ENCODE results near the gene ADGB.
A peak's percentile ranks its signal among the peaks of the same experiment; 100 is the strongest.

Gene ADGB

DNA sequence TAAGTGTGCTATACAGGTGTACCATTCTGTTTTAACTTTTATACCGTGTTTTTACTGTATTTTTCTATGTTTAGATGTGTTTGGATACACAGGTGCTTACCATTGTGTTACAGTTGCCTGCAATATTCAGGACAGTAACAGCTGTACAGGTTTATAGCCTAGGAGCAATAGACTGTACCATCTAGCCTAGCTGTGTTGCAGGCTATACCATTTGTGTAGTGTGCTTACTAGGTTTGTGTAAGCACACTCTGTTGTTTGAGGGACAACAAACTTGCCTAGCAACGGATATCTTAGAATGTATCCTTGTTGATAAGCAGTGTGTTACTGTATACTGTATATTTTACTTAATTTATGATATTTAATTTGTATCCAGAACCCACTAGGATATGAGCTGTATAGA, 35.2 kb downstream of the ADGB start:
- DNase-seq (ENCODE audit: low spot score) = no peak

DNA sequence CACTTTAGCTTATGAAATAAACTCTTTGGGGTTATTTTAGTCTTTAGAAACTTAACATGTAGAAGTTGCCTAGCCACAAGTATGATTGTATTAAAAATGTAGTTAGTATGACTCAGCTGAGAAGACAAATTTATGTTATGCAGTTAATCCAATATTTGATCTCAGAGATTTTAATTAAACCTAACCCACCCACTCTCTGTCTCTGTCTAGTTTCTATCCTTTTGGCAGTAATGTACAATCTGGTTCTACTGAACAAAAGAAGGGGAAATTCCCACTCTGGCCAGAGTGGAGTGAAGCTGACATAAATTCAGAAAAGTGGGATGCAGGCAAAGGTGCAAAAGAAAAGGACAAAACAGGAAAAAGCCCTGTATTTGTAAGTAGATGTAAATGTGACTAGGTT, 36.4 kb downstream of the ADGB start:
- DNase-seq (ENCODE audit: low spot score) = no peak

DNA sequence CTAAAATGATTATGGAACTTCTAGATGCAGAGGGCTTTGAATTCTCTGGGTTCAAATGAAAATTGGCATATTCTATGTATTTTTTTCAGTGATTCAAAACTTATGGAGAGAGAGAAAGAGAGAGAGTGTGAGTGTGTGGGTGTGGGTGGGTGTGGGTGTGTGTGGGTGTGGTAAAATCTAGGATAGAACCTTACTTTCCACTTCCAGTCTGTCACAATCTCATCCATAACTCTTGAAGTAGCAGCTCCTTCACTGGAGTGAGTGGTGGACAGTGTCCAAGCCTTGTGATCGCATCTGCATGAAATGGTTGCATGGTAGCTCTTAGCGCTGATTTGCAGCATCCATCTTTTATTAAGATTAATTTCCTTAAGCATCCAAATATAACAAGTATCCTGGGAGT, 37.7 kb downstream of the ADGB start:
- DNase-seq (ENCODE audit: low spot score) = no peak

DNA sequence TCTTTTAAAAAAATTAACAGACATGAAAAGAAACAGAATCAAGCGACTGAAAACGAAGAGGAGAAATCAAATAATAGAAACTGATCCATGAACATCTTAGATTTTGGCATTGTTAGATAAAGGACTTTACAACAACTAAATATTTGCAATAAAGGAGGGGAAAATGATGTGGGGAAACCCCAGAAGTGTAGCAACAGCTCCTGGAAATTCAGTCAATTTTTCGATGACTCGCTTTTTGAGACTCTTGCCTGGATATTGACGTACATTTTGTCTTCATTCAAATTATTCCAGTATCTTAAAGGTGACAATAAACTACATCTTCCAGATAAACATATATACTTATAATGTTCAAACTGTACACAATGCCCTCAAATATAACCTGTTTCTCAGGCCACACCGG, 44.1 kb downstream of the ADGB start:
- no peak for DNase-seq (ENCODE audit: low spot score)

DNA sequence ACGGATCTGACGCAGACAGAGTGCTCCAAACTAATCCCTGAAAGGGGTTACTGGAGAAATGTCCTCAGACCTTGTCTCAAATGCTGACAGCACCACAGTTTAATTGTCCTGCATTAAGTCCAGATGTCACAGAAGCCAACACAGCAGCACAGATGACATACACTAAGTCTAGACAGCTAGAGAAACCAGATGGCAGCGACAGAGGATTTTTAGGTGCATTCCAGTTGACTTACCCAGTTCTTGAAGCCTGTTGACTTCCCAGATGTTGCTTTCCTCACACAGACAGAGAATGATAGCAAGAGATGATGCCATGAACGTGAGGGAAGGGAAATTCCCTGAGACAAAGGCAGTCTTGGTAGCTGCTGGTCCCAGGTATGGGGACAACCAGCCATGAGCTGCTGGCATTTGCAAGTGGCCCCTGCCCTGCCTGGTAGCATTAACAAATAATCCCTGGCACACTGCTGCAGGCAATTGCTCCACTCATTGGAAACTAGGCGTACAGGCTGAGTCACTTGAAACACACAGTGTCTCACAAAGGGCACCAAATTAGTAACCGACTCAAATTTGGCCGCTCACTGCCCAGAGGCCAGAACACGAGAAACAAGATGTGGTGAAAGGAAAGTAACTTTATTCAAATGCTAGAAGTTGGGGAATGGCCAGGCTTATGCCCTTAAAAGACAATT, 52.2 kb downstream of the ADGB start:
- no peak for DNase-seq (ENCODE audit: low spot score)

DNA sequence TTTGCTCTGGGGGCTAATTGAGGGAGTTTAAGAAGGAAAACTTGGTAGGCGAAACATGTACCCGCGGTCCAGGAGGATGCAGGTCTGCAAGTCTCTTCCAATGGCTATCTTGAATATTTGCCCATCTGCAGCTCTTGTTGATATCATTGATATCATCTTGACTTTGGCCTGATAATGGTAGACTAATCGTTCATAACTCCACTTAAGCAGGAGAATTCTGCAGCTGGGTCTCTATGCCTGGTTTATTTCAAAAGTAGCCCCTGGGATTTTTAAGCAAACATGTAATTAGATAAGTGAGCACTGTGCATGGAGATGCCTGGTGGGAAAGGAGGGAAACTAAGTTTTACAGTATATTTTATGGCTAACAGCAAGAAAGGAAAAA, 52.7 kb downstream of the ADGB start:
- DNase-seq (ENCODE audit: low spot score) = no peak

DNA sequence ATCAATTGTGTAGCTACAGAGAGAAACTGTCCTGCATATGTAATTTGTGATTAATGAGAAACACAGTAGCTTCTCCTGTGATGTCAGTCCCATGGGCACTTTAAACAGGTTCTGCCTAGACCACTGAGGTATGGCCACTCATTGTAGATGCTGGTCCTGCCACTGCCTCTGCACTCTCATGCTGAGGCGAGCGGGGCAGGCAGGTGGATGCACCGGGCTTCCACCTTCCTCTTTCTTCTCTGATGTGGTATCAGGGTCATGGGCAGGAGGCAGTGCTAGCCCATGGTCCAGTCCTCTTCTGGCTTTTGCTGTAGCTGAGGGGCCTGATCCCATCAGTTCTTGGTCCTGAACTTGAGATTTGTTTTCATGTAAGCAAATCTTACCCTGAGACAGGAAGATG, 58.7 kb downstream of the ADGB start:
- DNase-seq (ENCODE audit: low spot score) = no peak

DNA sequence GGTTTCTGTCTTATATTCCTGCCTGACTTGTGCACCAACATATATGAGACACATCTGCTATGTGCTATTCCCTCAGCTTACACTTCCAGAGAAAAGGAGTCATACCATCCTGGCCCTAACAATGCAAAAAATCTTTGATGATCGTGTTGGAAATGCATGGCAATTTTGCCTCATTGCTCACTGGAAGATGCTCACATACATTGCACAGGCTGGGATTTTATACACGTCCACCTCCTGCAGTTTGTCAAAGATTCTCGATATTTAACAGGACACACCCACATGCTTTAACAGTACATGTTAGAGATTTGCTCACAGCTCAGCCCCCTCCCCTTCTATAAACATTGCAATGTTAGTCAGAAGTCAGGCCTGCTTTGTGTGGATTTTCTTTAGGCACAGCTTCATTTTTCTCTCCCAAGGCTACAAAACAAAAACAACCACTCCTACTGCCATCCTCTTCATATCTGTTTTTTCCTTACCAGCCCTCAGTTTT, 66.1 kb downstream of the ADGB start:
- no peak for DNase-seq (ENCODE audit: low spot score)

DNA sequence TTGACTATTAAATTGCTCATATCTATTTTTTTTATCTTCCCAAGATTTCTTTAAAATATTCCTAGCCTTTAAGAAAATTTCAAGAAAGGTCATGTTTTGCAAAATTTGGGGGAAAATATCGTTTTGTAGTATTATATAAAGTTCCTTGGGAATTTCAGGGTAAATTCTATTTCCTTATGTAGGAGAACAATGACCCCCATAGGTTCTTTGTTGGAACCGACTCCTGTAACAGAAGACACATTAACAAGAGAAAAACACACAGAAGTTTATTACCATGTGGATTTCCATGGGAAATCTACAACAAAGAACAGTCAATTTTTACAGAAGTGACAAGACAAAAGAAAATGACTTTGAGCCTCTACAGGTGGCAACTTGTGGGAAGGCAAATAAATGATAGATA, 68.1 kb downstream of the ADGB start:
- no peak for DNase-seq (ENCODE audit: low spot score)

DNA sequence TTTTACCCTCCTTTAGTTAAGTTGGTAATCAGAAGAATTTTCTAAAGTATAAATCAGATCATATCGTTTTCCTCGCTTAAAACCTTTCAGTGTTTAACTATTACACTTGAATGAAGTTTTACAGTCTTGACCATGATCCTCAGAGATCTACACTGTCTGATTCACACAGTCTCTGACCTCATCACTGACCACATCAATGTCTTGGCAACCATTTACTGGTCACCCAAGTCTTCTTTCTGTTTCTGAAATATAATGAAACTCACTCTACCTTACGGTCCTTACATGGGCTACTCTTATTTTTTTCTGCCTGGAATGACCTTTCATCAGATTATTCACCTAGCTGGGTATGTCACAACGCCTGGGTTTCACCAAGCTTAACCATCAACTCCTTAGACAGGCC, 71.4 kb downstream of the ADGB start:
- no peak for DNase-seq (ENCODE audit: low spot score)

DNA sequence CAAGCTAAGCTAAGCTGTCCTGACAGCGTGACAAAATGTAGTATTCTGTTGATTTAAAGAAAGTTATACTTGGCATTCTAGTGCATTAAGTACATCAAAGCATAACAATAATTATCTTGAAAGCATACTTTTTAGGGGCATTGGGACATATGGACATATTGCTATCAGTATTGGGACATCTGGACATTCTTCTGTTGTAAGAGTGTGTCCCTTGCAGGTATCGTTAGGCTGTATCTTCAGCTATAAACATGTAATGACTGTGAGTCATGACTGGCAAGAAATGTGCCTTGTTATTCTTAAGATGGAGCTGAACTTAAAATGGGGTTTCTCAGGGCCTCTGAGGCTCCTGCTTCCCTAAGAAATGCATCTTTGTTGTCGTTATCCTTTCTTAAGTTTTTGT, 74.3 kb downstream of the ADGB start:
- DNase-seq (ENCODE audit: low spot score) = no peak

DNA sequence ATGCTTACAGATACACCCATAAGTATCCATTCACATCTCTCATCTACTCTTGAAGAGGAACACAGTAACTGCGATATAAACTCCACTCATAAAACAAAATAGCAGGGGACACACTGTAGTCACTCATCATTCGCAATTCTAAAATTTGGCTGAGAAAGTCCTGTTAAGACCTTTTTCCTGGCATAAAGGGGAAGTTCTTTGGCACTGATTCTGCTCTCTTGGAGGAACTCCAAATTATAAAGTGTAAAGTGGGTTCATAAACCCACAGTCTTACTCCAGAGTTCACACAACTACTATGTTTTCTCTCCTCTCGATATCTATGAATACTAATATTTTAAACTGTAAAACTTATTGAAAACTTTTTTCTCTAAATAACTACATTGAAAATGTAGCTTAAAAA, 80.6 kb downstream of the ADGB start:
- no peak for DNase-seq (ENCODE audit: low spot score)

DNA sequence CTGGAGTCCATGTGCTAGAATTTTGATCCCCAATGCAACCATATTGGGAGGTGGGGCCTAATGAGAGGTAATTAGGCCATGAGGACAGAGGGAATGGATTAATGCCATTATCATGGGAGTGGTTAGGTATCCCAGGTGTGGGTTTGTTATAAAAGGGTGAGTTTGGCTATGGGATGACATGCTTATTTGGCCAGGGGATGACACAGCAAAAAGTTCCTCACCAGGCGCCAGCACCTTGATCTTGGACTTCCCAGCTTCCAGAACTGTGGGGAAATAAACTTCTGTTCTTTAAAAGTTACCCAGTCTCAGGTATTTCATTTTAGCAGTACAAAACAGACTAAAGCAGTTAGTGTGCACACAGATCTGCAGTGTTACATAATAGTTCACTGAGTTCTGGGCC, 84.1 kb downstream of the ADGB start:
- no peak for DNase-seq (ENCODE audit: low spot score)

DNA sequence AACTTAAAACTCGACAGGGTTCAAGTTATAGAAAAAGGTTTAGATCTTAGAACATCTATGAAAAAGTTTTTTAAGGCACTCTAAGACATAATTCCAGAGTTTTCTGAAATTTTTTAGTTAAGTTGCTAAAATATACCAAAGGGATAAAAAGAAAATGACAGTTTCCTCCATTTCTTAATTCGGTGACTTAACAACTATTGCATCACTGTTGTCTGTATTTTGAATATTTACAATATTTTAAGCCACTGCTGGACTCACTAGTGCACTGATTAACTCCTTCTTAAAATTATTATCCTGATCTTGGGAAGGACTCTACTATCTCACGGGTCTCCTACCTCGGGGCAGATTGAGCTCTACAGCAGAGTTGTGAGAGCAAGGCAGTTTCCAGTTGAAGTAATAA, 91.0 kb downstream of the ADGB start:
- DNase-seq (ENCODE audit: low spot score) = no peak

DNA sequence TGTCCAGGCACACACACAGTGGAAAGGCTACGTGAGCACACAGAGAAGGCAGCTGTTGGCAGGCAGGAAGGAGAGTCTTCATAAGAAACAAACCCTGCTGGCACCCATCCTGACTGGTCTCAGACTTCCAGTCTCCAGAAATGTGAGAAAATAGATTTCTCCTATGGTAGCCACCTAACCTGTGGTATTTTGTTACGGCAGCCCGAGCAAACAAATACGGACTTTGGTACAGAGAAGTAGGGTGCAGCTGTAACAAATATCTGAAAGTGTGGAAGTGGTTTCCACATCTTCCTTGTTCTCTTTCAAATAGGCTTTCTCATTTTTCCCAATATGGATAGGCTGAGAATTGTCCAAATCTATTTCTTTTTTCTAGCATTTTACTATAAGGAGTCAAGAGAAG, 94.6 kb downstream of the ADGB start:
- DNase-seq (ENCODE audit: low spot score) = no peak

DNA sequence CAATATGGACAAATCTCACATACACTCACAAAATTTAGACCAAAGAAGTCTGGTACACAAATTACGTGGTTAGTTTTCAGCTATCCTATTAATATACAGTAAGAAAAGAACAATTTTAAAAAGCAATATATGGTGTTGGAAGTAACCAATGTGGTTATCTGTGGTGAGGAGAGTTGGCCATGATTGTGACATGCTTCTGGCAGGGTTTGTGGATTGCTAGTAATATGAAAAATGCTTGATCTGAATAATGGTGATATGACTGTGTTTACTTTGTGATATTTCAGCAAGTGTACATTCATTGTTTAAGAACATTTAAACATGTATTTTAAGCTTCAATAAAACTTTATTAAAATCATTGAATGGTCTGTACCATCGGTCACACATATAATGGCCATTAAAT, 99.1 kb downstream of the ADGB start:
- DNase-seq (ENCODE audit: low spot score) = no peak

DNA sequence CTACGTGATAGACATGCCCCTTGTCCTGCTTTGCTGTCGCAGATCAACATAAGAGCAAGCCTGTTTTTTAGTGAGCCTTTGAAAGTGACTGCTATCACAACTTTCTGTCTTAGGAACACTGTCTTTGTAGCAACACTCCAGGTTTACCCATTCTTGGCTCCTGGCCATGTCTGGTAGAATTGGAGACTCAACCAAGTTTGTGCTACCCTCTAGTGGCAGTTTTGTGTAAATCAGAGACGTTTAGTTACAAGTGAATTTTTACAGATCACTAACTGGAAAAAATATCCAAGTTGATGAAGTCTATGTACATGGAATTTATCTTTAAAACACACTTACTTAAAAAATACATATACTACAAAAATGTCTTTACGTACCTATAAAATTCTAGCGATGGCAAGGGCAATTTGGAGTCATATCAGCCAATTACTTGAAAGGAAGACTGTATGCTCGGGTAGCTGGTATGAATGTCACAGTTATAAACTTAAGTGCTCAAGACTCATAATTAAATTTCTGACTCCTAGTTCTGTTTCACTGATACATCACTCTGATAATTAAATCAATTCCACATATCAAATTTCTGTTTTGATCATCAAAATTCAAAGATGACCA, 101.4 kb downstream of the ADGB start:
- peak; percentile 68 for DNase-seq (ENCODE audit: low spot score)

DNA sequence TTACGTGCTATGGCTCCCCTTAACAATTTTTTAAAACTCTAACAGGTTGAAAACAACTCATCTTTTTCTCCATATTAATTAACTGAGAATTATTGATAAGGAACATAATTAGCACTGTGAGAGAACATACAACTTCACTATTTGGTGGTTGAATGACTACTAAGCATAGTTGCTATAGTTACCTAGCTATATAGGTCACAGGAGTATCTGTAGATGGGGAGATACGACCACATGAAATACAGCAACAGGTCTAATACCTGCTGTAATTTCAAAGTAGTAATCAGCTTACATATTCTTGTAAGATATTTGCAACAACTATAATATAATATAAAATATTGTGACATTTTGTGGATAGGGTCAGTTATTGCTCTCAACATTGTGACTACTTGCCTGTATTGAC, 102.9 kb downstream of the ADGB start:
- no peak for DNase-seq (ENCODE audit: low spot score)

DNA sequence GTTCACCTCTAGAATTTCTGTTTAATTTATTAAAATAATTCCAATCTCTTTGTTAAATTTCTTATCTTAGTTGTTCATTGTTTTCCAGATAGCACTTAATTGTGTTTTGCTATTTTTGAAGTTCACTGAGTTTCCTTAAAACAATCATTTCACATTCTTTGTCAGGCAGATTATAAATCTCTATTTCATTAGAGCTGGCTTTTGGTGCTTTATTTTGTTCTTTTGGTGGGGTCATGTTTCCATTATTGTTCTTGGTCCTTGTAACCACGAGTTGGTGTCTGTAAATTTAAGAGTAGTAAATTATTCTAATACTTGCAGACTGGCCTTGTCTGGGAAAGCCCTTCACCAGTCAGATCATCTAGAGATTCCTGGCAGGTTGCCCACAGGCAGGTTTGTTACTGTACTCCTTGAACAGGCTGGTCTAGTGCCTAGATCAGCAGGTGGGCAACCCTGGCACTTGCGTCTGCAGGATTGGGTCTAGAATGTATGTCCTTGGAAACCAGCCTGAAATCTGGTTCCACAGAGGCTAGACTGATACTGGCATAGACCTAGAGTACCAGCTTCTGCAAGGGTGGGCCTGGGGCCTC, 110.4 kb downstream of the ADGB start:
- DNase-seq (ENCODE audit: low spot score) = no peak

DNA sequence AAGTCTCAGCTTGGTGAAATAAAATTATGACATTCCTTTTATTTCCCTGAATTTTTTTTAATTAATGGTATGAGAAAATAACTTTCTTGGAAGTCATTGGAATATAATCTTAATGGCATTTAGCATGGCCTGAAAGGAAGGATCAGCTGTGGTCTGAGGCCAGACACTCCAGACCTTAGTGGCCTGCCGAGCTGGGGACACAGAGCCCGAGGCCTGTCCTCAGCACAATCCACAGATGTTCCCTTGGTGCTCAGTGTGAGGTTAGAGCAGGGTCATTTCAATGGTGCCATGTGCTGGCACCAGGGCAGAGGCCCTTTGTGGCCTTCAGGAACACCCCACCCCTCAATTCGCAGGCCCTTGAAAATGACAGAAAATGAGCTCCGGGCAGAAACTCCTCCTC, 120.6 kb downstream of the ADGB start:
- no peak for DNase-seq (ENCODE audit: low spot score)

DNA sequence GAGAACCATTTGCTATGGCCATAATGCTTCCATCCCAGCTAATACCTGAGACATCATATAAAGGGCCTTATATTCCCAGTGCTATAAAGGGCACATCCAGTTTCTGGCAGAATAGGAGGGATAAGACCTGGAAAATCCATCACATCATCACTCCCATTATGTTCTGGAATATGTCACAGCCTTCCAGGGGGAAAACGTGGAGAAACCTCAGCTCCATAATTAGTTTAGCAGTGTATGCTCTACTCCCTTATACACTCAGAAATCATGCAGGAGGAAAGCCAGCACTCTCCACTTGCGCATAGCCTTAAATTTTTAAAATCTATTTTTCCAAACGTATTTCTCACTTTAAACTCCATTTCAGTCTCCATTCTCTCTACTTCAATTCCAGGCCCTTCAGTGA, 140.9 kb downstream of the ADGB start:
- no peak for DNase-seq (ENCODE audit: low spot score)

DNA sequence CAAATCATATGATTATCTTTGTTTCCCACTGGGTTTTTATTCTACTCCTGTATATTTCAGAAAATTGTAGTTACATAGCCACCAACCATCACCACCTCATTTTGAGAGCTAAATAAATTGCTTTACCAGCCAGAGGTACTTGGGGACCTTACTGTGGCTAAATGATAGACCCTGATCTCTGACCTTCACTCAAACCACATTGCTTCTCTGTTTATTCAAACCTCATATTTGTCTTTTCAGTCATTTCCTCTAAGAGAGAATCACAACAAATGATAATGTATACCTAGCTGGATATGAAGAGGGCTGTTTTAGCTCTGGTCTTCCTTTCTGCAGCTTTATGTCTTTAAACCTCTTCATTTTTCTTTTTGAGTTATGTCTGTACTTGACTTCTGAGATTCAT, 142.8 kb downstream of the ADGB start:
- DNase-seq (ENCODE audit: low spot score) = no peak

DNA sequence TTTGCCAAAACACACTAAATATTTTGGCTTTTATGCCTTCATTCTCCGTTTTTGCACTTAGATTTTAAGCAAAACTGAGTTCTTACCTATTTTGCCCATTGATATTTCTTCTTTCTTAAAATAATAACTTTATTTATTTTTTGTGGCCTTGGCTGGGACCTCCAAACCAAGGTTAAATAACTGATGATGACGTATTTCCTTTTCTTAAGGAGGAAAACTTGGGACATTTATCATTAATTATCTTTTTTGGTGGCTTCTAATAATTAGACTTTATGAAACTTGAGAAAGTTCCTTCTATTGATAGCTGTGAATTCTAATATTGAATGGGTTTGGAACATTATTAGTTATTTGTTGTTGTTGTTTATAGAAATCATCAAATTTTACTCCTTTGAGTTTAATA, 154.5 kb downstream of the ADGB start:
- no peak for DNase-seq (ENCODE audit: low spot score)

DNA sequence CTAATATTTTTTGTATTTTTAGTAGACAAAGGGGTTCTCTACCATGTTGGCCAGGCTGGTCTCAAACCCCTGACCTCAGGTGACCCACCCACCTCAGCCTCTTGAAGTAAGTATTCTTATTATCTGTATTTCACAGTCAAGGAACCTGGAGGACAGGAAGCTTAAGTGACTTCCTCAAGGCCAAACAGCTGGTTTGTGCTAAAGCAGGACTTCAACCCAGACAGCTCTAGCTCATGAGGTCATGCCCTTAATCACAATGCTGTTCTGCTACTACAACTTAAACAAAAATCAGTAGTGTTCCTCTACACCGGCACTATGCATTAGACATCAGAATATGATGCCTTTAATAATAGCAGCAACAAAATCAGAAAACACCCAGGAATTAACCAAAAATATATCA, 168.9 kb downstream of the ADGB start:
- DNase-seq (ENCODE audit: low spot score) = no peak

All from globus pallidus (tissue), 1 donor.